ENCODE results near the gene YARS1.

The YARS1 gene

GRCh38 chr1:32848354-32849063, 31.4 kb upstream of the YARS1 start:
- ATAC-seq (replicated peaks): no peak
- Mint-ChIP-seq H3K9me3 (no peaks in the 10 kb centered on the region), H3K27ac (no peak overlapping the region), H3K36me3 (ENCODE audit: insufficient read depth) (peaks cover 49% of the 10 kb centered on the region), H3K4me1 (ENCODE audit: low read depth in 2 of 2) (peaks cover 0 to 3% of the 10 kb centered on the region in 2 donors), H3K4me3 (no peak overlapping the region), H3K27me3 (no peaks in the 10 kb centered on the region)
- DNase-seq: no peak

GRCh38 chr1:32831878-32832277, 14.7 kb upstream of the YARS1 start:
- H3K9me3 Mint-ChIP-seq: no peaks in the 10 kb centered on the region
- peak overlapping the region; percentile 49 to 70 for H3K27ac Mint-ChIP-seq
- no peaks in the 10 kb centered on the region for H3K27me3 Mint-ChIP-seq
- H3K36me3 Mint-ChIP-seq (ENCODE audit: insufficient read depth): peaks cover 83% of the 10 kb centered on the region
- DNase-seq (no peak), ATAC-seq (replicated peaks) (no peak)
- H3K4me3 Mint-ChIP-seq: no peak overlapping the region
- H3K4me1 Mint-ChIP-seq (ENCODE audit: low read depth in 2 of 2): peaks cover 11 to 19% of the 10 kb centered on the region in 2 donors

GRCh38 chr1:32830092-32830852, 13.1 kb upstream of the YARS1 start:
- DNase-seq (no peak), ATAC-seq (replicated peaks) (no peak)
- Mint-ChIP-seq H3K36me3 (ENCODE audit: insufficient read depth) (peaks cover 88% of the 10 kb centered on the region), H3K4me3 (no peak overlapping the region), H3K27ac (peak overlapping the region; percentile 49 to 70), H3K27me3 (no peaks in the 10 kb centered on the region), H3K4me1 (ENCODE audit: low read depth in 2 of 2) (peaks cover 13 to 21% of the 10 kb centered on the region in 2 donors), H3K9me3 (no peaks in the 10 kb centered on the region)

- peaks cover 78% of the 10 kb centered on the region for H3K36me3 Mint-ChIP-seq (ENCODE audit: insufficient read depth)
- no peaks in the 10 kb centered on the region for H3K27me3 Mint-ChIP-seq
- no peak overlapping the region for H3K27ac Mint-ChIP-seq
- H3K9me3 Mint-ChIP-seq: no peaks in the 10 kb centered on the region
- H3K4me1 Mint-ChIP-seq (ENCODE audit: low read depth in 2 of 2): peaks cover 22 to 26% of the 10 kb centered on the region in 2 donors
- no peak overlapping the region for H3K4me3 Mint-ChIP-seq
- ATAC-seq (replicated peaks): no peak
- DNase-seq: no peak
Measured at GRCh38 chr1:32828341-32828740, 11.2 kb upstream of the YARS1 start.

GRCh38 chr1:32825181-32825580, 8.0 kb upstream of the YARS1 start:
- H3K4me1 Mint-ChIP-seq (ENCODE audit: low read depth in 2 of 2): peaks cover 18 to 30% of the 10 kb centered on the region in 2 donors

GRCh38 chr1:32818804-32819541, 1.8 kb upstream of the YARS1 start:
- no peaks in the 10 kb centered on the region for H3K9me3 Mint-ChIP-seq
- ATAC-seq (replicated peaks) (peak; percentile 22), DNase-seq (peak; percentile 19 to 24 (median 20))

More at GRCh38 chr1:32825181-32825580, 8.0 kb upstream of the YARS1 start:
- DNase-seq (no peak), ATAC-seq (replicated peaks) (no peak)
- peaks cover 48% of the 10 kb centered on the region for H3K36me3 Mint-ChIP-seq (ENCODE audit: insufficient read depth)
- H3K4me3 Mint-ChIP-seq: no peak overlapping the region
- peak overlapping the region in 1 of 2 donors; percentile 38 for H3K27ac Mint-ChIP-seq
- no peaks in the 10 kb centered on the region for H3K27me3 Mint-ChIP-seq
- no peaks in the 10 kb centered on the region for H3K9me3 Mint-ChIP-seq

GRCh38 chr1:32817815-32818786, 943 bp upstream of the YARS1 start:
- DNase-seq: peak in 1 of 3 experiments; percentile 23
- Mint-ChIP-seq H3K4me1 (ENCODE audit: low read depth in 2 of 2) (peaks cover 34 to 53% of the 10 kb centered on the region in 2 donors), H3K4me3 (peak overlapping the region; percentile 86 to 95), H3K27me3 (no peaks in the 10 kb centered on the region), H3K27ac (peak overlapping the region; percentile 47 to 95), H3K9me3 (no peaks in the 10 kb centered on the region), H3K36me3 (ENCODE audit: insufficient read depth) (peaks cover 15% of the 10 kb centered on the region)
- ATAC-seq (replicated peaks): no peak

More at GRCh38 chr1:32818804-32819541, 1.8 kb upstream of the YARS1 start:
- H3K4me3 Mint-ChIP-seq: peak overlapping the region; percentile 86 to 95
- peaks cover 32 to 51% of the 10 kb centered on the region in 2 donors for H3K4me1 Mint-ChIP-seq (ENCODE audit: low read depth in 2 of 2)
- no peaks in the 10 kb centered on the region for H3K27me3 Mint-ChIP-seq
- H3K36me3 Mint-ChIP-seq (ENCODE audit: insufficient read depth): peaks cover 15% of the 10 kb centered on the region
- peak overlapping the region; percentile 47 to 95 for H3K27ac Mint-ChIP-seq

GRCh38 chr1:32816676-32817158, 441 bp downstream of the YARS1 start:
- peak overlapping the region; percentile 47 to 95 for H3K27ac Mint-ChIP-seq
- ATAC-seq (replicated peaks): no peak
- no peaks in the 10 kb centered on the region for H3K9me3 Mint-ChIP-seq
- H3K27me3 Mint-ChIP-seq: no peaks in the 10 kb centered on the region
- H3K4me3 Mint-ChIP-seq: peak overlapping the region; percentile 86 to 95
- H3K36me3 Mint-ChIP-seq (ENCODE audit: insufficient read depth): peaks cover 15% of the 10 kb centered on the region
- peaks cover 41 to 62% of the 10 kb centered on the region in 2 donors for H3K4me1 Mint-ChIP-seq (ENCODE audit: low read depth in 2 of 2)
- no peak for DNase-seq

GRCh38 chr1:32813941-32814739, 3.0 kb downstream of the YARS1 start:
- Mint-ChIP-seq H3K4me1 (ENCODE audit: low read depth in 2 of 2) (peaks cover 44 to 69% of the 10 kb centered on the region in 2 donors), H3K27ac (peak overlapping the region in 1 of 2 donors; percentile 11), H3K36me3 (ENCODE audit: insufficient read depth) (peaks cover 32% of the 10 kb centered on the region), H3K9me3 (no peaks in the 10 kb centered on the region), H3K4me3 (peak overlapping the region; percentile 40 to 86), H3K27me3 (no peaks in the 10 kb centered on the region)
- no peak for DNase-seq
- no peak for ATAC-seq (replicated peaks)

GRCh38 chr1:32811917-32812316, 5.2 kb downstream of the YARS1 start:
- H3K36me3 Mint-ChIP-seq (ENCODE audit: insufficient read depth): peaks cover 48% of the 10 kb centered on the region
- DNase-seq (no peak), ATAC-seq (replicated peaks) (no peak)
- H3K27ac Mint-ChIP-seq: peak overlapping the region; percentile 18 to 26
- no peaks in the 10 kb centered on the region for H3K27me3 Mint-ChIP-seq
- no peaks in the 10 kb centered on the region for H3K9me3 Mint-ChIP-seq
- H3K4me1 Mint-ChIP-seq (ENCODE audit: low read depth in 2 of 2): peaks cover 35 to 74% of the 10 kb centered on the region in 2 donors
- H3K4me3 Mint-ChIP-seq: no peak overlapping the region

- no peak for ATAC-seq (replicated peaks)
- H3K36me3 Mint-ChIP-seq (ENCODE audit: insufficient read depth): peaks cover 47% of the 10 kb centered on the region
- H3K4me3 Mint-ChIP-seq: no peak overlapping the region
- peak overlapping the region; percentile 26 to 69 for H3K27ac Mint-ChIP-seq
- no peaks in the 10 kb centered on the region for H3K27me3 Mint-ChIP-seq
- no peaks in the 10 kb centered on the region for H3K9me3 Mint-ChIP-seq
- peaks cover 31 to 71% of the 10 kb centered on the region in 2 donors for H3K4me1 Mint-ChIP-seq (ENCODE audit: low read depth in 2 of 2)
- no peak for DNase-seq
Measured at GRCh38 chr1:32811265-32811664, 5.9 kb downstream of the YARS1 start.

GRCh38 chr1:32810358-32810757, 6.8 kb downstream of the YARS1 start:
- no peak for DNase-seq
- H3K9me3 Mint-ChIP-seq: no peaks in the 10 kb centered on the region
- no peak overlapping the region for H3K4me3 Mint-ChIP-seq
- H3K27me3 Mint-ChIP-seq: no peaks in the 10 kb centered on the region
- peak overlapping the region in 1 of 2 donors; percentile 69 for H3K27ac Mint-ChIP-seq
- peaks cover 26 to 62% of the 10 kb centered on the region in 2 donors for H3K4me1 Mint-ChIP-seq (ENCODE audit: low read depth in 2 of 2)
- ATAC-seq (replicated peaks): no peak
- peaks cover 51% of the 10 kb centered on the region for H3K36me3 Mint-ChIP-seq (ENCODE audit: insufficient read depth)

Measured in effector memory CD8-positive, alpha-beta T cell (primary cell).